ENCODE results near the gene TMCC2.

The TMCC2 gene

GRCh38 chr1:205283270-205284147, 55.8 kb downstream of the TMCC2 start:
- no peak for DNase-seq (ENCODE audit: low read depth)
- H3K4me3 ChIP-seq (ENCODE audit: low read depth, low read length) = no peak overlapping the region
- TF ChIP-seq CTCF (IDR thresholded peaks at IDR 0.05; ENCODE audit: low read depth, low read length) = no peak
- no peak for TF ChIP-seq MYC (IDR thresholded peaks at IDR 0.05; ENCODE audit: low read depth, low read length)
- no peak for TF ChIP-seq MAX (IDR thresholded peaks at IDR 0.05; ENCODE audit: low read depth, low read length)
- TF ChIP-seq POLR2A (IDR thresholded peaks at IDR 0.05; ENCODE audit: extremely low read depth, insufficient read length) = no peak

- H3K4me3 ChIP-seq (ENCODE audit: low read depth, low read length) = no peak overlapping the region
- DNase-seq (ENCODE audit: low read depth) = peak; percentile 99
- TF ChIP-seq CTCF (IDR thresholded peaks at IDR 0.05; ENCODE audit: low read depth, low read length) (no peak), POLR2A (IDR thresholded peaks at IDR 0.05; ENCODE audit: extremely low read depth, insufficient read length) (no peak), MAX (IDR thresholded peaks at IDR 0.05; ENCODE audit: low read depth, low read length) (peak; percentile 61; the same call in 1 of the 2 replicates), MYC (IDR thresholded peaks at IDR 0.05; ENCODE audit: low read depth, low read length) (peak; percentile 73)
Observed at GRCh38 chr1:205284420-205285144, 56.8 kb downstream of the TMCC2 start.

- TF ChIP-seq MYC (IDR thresholded peaks at IDR 0.05; ENCODE audit: low read depth, low read length) (no peak), POLR2A (IDR thresholded peaks at IDR 0.05; ENCODE audit: extremely low read depth, insufficient read length) (no peak), CTCF (IDR thresholded peaks at IDR 0.05; ENCODE audit: low read depth, low read length) (no peak), MAX (IDR thresholded peaks at IDR 0.05; ENCODE audit: low read depth, low read length) (no peak)
- DNase-seq (ENCODE audit: low read depth) = peak; percentile 60
- no peak overlapping the region for H3K4me3 ChIP-seq (ENCODE audit: low read depth, low read length)
Observed at GRCh38 chr1:205285381-205286101, 57.8 kb downstream of the TMCC2 start.

- no peak overlapping the region for H3K4me3 ChIP-seq (ENCODE audit: low read depth, low read length)
- peak; percentile 95 for DNase-seq (ENCODE audit: low read depth)
- TF ChIP-seq MYC (IDR thresholded peaks at IDR 0.05; ENCODE audit: low read depth, low read length) = no peak
- no peak for TF ChIP-seq MAX (IDR thresholded peaks at IDR 0.05; ENCODE audit: low read depth, low read length)
- TF ChIP-seq CTCF (IDR thresholded peaks at IDR 0.05; ENCODE audit: low read depth, low read length) = no peak
- no peak for TF ChIP-seq POLR2A (IDR thresholded peaks at IDR 0.05; ENCODE audit: extremely low read depth, insufficient read length)
Observed at GRCh38 chr1:205286335-205286950, 58.7 kb downstream of the TMCC2 start.

GRCh38 chr1:205287076-205287475, 59.3 kb downstream of the TMCC2 start:
- no peak for TF ChIP-seq CTCF (IDR thresholded peaks at IDR 0.05; ENCODE audit: low read depth, low read length)
- TF ChIP-seq POLR2A (IDR thresholded peaks at IDR 0.05; ENCODE audit: extremely low read depth, insufficient read length) = no peak
- TF ChIP-seq MYC (IDR thresholded peaks at IDR 0.05; ENCODE audit: low read depth, low read length) = no peak
- TF ChIP-seq MAX (IDR thresholded peaks at IDR 0.05; ENCODE audit: low read depth, low read length) = no peak
- DNase-seq (ENCODE audit: low read depth) = no peak
- H3K4me3 ChIP-seq (ENCODE audit: low read depth, low read length) = no peak overlapping the region
